ENCODE results near the gene FBXO30. TPM values are rescaled to one million over a fixed set of nuclear protein-coding genes. Genes with fewer than 3 reads are reported as not detected.

Gene FBXO30, protein sequence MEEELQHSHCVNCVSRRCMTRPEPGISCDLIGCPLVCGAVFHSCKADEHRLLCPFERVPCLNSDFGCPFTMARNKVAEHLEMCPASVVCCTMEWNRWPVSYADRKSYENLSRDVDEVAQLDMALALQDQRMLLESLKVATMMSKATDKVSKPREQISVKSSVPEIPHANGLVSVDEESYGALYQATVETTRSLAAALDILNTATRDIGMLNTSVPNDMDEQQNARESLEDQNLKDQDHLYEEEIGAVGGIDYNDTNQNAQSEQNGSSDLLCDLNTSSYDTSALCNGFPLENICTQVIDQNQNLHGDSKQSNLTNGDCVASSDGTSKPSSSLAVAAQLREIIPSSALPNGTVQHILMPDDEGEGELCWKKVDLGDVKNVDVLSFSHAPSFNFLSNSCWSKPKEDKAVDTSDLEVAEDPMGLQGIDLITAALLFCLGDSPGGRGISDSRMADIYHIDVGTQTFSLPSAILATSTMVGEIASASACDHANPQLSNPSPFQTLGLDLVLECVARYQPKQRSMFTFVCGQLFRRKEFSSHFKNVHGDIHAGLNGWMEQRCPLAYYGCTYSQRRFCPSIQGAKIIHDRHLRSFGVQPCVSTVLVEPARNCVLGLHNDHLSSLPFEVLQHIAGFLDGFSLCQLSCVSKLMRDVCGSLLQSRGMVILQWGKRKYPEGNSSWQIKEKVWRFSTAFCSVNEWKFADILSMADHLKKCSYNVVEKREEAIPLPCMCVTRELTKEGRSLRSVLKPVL
- 10.5 and 15.4 TPM in 2 replicates for total RNA-seq (ENCODE audit: low replicate concordance)

DNA sequence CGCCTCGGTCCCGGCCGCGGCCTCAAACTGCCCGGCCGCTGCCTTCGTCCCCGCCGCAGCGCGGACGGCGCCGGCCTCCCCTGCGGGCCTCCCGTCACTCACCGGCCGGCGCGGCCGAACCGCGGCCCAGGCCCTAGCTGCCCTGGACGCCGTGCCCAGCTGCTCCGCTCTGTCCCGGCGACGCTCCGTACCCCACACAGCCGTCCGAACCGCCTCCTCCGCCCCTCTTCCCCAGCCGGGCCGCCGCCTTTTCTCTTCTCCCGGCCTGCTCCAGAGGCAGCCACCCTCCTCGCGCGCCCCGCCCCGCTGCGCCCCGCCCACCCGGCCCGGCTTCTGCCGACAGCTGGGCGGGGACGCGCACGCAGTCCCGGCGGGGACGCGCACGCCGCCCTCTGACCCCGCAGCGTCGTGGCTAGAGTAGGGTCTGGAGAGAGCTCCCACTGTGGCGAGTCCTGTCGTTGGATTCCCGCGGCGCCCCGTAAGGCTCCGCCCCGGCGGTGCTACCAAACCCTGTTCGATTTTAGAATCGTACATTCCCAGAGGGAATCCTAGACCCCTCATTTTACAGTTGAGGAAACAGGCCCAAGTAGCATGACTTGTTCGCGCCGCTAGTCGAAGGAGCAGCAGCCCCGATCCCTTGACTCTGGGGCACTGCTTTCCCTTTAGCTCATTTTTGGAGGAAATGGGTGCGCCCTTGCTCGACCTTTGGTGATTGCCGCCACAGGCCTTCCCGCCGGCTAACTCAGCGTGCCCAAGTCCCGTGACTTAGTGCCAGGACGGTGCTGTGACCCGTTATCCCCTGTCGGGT, at the start of gene FBXO30:
TSS of gene FBXO30 (minus strand) at position 295 of the 808 bp plus-strand sequence. CDS start 8,390 bp downstream, outside the sequence.

Other genes with a start within 250 kb of the FBXO30 start
- 7.6 and 13.8 TPM in 2 replicates for gene EPM2A, start 79.3 kb downstream of the FBXO30 start, total RNA-seq (ENCODE audit: low replicate concordance)
- 13.6 and 23.8 TPM in 2 replicates for gene SHPRH, start 149.6 kb upstream of the FBXO30 start, total RNA-seq (ENCODE audit: low replicate concordance)
- gene GRM1, start 214.3 kb upstream of the FBXO30 start, total RNA-seq (ENCODE audit: low replicate concordance): under 0.01 TPM in 2 replicates